Loucy (cell line): ENCODE measurements around the gene UQCC2.

ENCODE experiments used
- EZH2phosphoT487 ChIP-seq: fragments of 200-600 bp; IDR thresholded peaks from 2 replicates; pipeline ENCODE4 v1.6.1; 2018; ENCODE audit warnings: antibody characterized with exemption, mild to moderate bottlenecking, moderate library complexity, borderline replicate concordance
- TF ChIP-seq, protein P1 (sequence below): fragments of 200-600 bp; sonication (generic); conservative IDR thresholded peaks from 2 replicates; pipeline ENCODE4 v1.5.1; 2014; ENCODE audit warnings: mild to moderate bottlenecking, antibody characterized with exemption, low read length

DNA sequence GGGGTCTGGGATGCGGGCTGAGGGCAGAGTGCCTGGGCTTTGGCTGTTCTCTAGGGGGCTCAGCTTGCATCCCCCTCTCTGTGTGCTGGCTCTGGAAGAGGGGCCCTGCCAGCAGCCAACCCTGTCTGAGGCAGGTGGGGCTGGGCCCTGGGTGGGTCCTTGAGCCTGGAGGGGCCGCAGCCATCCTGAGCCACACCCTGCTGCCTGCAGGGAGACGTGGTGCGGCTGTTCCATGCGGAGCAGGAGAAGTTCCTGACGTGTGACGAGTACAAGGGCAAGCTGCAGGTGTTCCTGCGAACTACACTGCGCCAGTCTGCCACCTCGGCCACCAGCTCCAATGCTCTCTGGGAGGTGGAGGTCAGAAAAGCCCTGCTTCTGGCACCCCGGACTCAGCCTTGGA lies 49.2 kb downstream of the UQCC2 start:
- TF ChIP-seq, protein P1, sequence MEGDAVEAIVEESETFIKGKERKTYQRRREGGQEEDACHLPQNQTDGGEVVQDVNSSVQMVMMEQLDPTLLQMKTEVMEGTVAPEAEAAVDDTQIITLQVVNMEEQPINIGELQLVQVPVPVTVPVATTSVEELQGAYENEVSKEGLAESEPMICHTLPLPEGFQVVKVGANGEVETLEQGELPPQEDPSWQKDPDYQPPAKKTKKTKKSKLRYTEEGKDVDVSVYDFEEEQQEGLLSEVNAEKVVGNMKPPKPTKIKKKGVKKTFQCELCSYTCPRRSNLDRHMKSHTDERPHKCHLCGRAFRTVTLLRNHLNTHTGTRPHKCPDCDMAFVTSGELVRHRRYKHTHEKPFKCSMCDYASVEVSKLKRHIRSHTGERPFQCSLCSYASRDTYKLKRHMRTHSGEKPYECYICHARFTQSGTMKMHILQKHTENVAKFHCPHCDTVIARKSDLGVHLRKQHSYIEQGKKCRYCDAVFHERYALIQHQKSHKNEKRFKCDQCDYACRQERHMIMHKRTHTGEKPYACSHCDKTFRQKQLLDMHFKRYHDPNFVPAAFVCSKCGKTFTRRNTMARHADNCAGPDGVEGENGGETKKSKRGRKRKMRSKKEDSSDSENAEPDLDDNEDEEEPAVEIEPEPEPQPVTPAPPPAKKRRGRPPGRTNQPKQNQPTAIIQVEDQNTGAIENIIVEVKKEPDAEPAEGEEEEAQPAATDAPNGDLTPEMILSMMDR = no peak
- TF ChIP-seq EZH2phosphoT487 = no peak
